GM12874 (cell line): ENCODE measurements around the gene INPP5A.

Experiments
- TF ChIP-seq, protein P1 (sequence below): IDR thresholded peaks from 2 replicates; pipeline ENCODE4 v1.5.1; 2011; ENCODE audit warnings: low read depth, mild to moderate bottlenecking, control low read depth, low read length, moderate library complexity; ENCODE audit not compliant: insufficient read depth

Gene INPP5A

GRCh38 chr10:132679640-132680039 is 142.1 kb downstream of the INPP5A start:
- TF ChIP-seq, protein P1, sequence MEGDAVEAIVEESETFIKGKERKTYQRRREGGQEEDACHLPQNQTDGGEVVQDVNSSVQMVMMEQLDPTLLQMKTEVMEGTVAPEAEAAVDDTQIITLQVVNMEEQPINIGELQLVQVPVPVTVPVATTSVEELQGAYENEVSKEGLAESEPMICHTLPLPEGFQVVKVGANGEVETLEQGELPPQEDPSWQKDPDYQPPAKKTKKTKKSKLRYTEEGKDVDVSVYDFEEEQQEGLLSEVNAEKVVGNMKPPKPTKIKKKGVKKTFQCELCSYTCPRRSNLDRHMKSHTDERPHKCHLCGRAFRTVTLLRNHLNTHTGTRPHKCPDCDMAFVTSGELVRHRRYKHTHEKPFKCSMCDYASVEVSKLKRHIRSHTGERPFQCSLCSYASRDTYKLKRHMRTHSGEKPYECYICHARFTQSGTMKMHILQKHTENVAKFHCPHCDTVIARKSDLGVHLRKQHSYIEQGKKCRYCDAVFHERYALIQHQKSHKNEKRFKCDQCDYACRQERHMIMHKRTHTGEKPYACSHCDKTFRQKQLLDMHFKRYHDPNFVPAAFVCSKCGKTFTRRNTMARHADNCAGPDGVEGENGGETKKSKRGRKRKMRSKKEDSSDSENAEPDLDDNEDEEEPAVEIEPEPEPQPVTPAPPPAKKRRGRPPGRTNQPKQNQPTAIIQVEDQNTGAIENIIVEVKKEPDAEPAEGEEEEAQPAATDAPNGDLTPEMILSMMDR, result no peak

- TF ChIP-seq, protein P1, result no peak
These were observed 144.5 kb downstream of the INPP5A start for GRCh38 chr10:132681858-132682755.

GRCh38 chr10:132684164-132684891 is 146.7 kb downstream of the INPP5A start:
- TF ChIP-seq, protein P1, result no peak

GRCh38 chr10:132685101-132685891 is 147.7 kb downstream of the INPP5A start:
- TF ChIP-seq, protein P1, result no peak

GRCh38 chr10:132685921-132686680 is 148.5 kb downstream of the INPP5A start:
- TF ChIP-seq, protein P1, result no peak

DNA sequence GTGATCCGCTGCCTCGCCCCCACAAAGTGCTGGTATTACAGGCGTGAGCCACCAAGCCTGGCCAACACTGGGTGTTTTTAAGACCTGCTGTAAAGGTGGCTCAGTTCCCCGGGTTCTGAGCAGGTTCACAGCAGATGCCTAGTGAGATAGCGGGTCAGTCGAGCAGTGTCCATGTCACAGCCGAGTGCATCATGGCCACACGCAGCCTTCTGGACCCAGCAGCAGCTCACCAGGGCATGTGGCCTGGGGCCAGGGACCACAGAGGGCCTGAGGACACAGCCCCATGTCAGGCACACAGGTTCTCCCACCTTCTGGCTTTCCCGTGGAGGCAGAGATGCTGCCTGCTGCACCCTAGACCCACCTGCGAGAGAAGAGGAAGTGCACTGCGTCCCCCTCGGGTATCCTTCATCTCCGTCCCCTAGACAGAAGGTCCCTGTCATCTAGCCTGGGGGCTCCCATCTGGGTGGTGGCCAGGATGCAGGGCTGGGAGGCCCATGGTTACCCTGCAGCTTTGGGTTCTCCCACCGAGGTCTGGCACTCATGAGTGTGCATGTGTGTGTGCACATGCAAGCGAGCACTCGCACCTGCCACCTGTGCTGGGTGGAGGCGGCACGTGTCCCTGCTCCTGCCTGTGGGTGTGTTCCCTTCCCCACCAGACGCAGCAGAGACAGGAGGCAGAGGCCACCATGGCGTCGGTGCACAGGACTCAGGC is 149.8 kb downstream of the INPP5A start:
- TF ChIP-seq, protein P1, result no peak
